ENCODE measurements around the gene PITPNM1. TPM values are rescaled to one million over a fixed set of nuclear protein-coding genes. Genes with fewer than 3 reads are reported as not detected.

Gene PITPNM1
- total RNA-seq, 1 donor from 2014 or later = 36.6 TPM

GRCh38 chr11:67492801-67493547 lies 12.2 kb downstream of the PITPNM1 start:
- H3K36me3 ChIP-seq = peaks cover 90% of the 10 kb centered on the region
- peaks cover 5% of the 10 kb centered on the region for H3K4me1 ChIP-seq
- no peak for TF ChIP-seq CTCF (IDR thresholded peaks at IDR 0.05; ENCODE audit: borderline replicate concordance)
- no peak overlapping the region for H3K27ac ChIP-seq (replicated peaks)
- intact Hi-C loops (cut with micrococcal nuclease) = no loop called here
- H3K4me3 ChIP-seq = no peak overlapping the region
- H3K27me3 ChIP-seq (ENCODE audit: low read depth) = no peaks in the 10 kb centered on the region
- no peak for DNase-seq
- H3K9me3 ChIP-seq (replicated peaks) = no peaks in the 10 kb centered on the region

DNA sequence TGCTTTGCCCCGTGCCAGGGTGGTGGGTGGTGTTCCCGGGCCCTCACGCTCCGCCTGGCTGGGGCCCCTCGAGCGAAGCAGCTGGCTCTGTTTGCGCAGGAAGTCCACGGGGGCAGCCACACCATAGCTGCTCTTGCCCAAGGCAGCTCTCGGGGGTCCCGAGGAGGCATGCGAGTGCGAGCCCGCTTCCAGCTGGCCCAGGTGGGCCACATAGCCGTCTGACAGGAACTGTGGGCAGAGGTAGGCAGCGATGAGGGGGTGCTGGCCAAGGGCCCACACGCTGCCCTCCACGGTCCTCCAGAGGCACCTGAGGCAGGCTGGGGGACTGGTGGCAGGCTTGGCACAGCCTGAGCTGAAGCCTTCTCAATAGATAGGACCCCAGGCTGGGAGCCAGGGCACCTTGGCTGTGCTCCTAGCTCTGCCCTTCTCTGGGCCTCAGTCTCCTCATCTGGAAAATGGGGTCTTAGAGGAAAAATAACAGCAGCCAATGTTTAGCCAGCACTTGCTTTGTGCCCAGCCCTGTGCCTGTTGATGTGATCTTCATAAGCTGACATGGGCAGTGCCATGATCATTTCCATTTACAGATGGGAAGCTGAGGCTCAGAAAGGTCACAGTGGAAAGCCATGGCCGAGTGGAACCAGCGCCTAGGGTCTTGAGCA lies 13.0 kb downstream of the PITPNM1 start:
- intact Hi-C loops (cut with micrococcal nuclease) = no loop called here

GRCh38 chr11:67491276-67492068 lies 13.7 kb downstream of the PITPNM1 start:
- Histone ChIP-seq H3K36me3 (peaks cover 86% of the 10 kb centered on the region), H3K4me3 (no peak overlapping the region), H3K4me1 (peaks cover 5% of the 10 kb centered on the region)

More for the DNA sequence above, 13.0 kb downstream of the PITPNM1 start:
- no peak for DNase-seq
- Histone ChIP-seq H3K9me3 (replicated peaks) (no peaks in the 10 kb centered on the region), H3K27me3 (ENCODE audit: low read depth) (no peaks in the 10 kb centered on the region), H3K27ac (replicated peaks) (no peak overlapping the region), H3K4me3 (no peak overlapping the region), H3K4me1 (peaks cover 4% of the 10 kb centered on the region), H3K36me3 (peaks cover 90% of the 10 kb centered on the region)
- TF ChIP-seq CTCF (IDR thresholded peaks at IDR 0.05; ENCODE audit: borderline replicate concordance) = no peak

DNA sequence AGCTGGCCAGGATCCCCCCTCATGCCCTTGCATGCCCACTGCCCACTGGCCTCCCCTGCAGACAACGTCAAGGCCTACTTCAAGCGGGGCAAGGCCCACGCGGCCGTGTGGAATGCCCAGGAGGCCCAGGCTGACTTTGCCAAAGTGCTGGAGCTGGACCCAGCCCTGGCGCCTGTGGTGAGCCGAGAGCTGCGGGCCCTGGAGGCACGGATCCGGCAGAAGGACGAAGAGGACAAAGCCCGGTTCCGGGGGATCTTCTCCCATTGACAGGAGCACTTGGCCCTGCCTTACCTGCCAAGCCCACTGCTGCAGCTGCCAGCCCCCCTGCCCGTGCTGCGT lies 14.5 kb downstream of the PITPNM1 start:
- no peak for TF ChIP-seq CTCF (IDR thresholded peaks at IDR 0.05; ENCODE audit: borderline replicate concordance)
- DNase-seq = no peak
- no peaks in the 10 kb centered on the region for H3K9me3 ChIP-seq (replicated peaks)
- no peak overlapping the region for H3K27ac ChIP-seq (replicated peaks)
- H3K4me1 ChIP-seq = peaks cover 13% of the 10 kb centered on the region
- intact Hi-C loops (cut with micrococcal nuclease) = no loop called here
- no peak overlapping the region for H3K4me3 ChIP-seq
- peaks cover 79% of the 10 kb centered on the region for H3K36me3 ChIP-seq
- no peaks in the 10 kb centered on the region for H3K27me3 ChIP-seq (ENCODE audit: low read depth)

More at GRCh38 chr11:67491276-67492068, 13.7 kb downstream of the PITPNM1 start:
- Histone ChIP-seq H3K27me3 (ENCODE audit: low read depth) (no peaks in the 10 kb centered on the region), H3K9me3 (replicated peaks) (no peaks in the 10 kb centered on the region), H3K27ac (replicated peaks) (no peak overlapping the region)
- TF ChIP-seq CTCF (IDR thresholded peaks at IDR 0.05; ENCODE audit: borderline replicate concordance) = no peak
- intact Hi-C loops (cut with micrococcal nuclease) = no loop called here
- DNase-seq = no peak

- no peak for DNase-seq
- intact Hi-C loops (cut with micrococcal nuclease) = no loop called here
- H3K4me1 ChIP-seq = peaks cover 19% of the 10 kb centered on the region
- peaks cover 73% of the 10 kb centered on the region for H3K36me3 ChIP-seq
- H3K27me3 ChIP-seq (ENCODE audit: low read depth) = no peaks in the 10 kb centered on the region
- no peak overlapping the region for H3K27ac ChIP-seq (replicated peaks)
- H3K4me3 ChIP-seq = no peak overlapping the region
- no peak for TF ChIP-seq CTCF (IDR thresholded peaks at IDR 0.05; ENCODE audit: borderline replicate concordance)
- no peaks in the 10 kb centered on the region for H3K9me3 ChIP-seq (replicated peaks)
Observed at GRCh38 chr11:67489885-67490726, 15.1 kb downstream of the PITPNM1 start.

Measured in left ventricle myocardium inferior (tissue), 1 donor.